Loucy (cell line): ENCODE results near the gene LAMC3.

ENCODE experiments used
- EZH2phosphoT487 ChIP-seq: fragments of 200-600 bp; IDR thresholded peaks from 2 replicates; pipeline ENCODE4 v1.6.1; 2018; ENCODE audit warnings: antibody characterized with exemption, mild to moderate bottlenecking, moderate library complexity, borderline replicate concordance
- TF ChIP-seq, protein P1 (sequence below): fragments of 200-600 bp; sonication (generic); conservative IDR thresholded peaks from 2 replicates; pipeline ENCODE4 v1.5.1; 2014; ENCODE audit warnings: mild to moderate bottlenecking, antibody characterized with exemption, low read length

- TF ChIP-seq, protein P1, sequence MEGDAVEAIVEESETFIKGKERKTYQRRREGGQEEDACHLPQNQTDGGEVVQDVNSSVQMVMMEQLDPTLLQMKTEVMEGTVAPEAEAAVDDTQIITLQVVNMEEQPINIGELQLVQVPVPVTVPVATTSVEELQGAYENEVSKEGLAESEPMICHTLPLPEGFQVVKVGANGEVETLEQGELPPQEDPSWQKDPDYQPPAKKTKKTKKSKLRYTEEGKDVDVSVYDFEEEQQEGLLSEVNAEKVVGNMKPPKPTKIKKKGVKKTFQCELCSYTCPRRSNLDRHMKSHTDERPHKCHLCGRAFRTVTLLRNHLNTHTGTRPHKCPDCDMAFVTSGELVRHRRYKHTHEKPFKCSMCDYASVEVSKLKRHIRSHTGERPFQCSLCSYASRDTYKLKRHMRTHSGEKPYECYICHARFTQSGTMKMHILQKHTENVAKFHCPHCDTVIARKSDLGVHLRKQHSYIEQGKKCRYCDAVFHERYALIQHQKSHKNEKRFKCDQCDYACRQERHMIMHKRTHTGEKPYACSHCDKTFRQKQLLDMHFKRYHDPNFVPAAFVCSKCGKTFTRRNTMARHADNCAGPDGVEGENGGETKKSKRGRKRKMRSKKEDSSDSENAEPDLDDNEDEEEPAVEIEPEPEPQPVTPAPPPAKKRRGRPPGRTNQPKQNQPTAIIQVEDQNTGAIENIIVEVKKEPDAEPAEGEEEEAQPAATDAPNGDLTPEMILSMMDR, result no peak
- TF ChIP-seq EZH2phosphoT487, result no peak
These were observed 117.1 kb downstream of the LAMC3 start for GRCh38 chr9:131126059-131126426.
